GM21390 (cell line): ENCODE data around the gene ZNF620.
"Not testable (repeated sequence)": the region's sequence is repeated elsewhere in the genome, so short reads cannot be mapped to it uniquely, and the experiment has no call there.

ENCODE experiments used
- ATAC-seq: cut with Tn5 transposase; IDR thresholded peaks from one replicate; pipeline ENCODE4 v1.9.1; 2021; ENCODE audit not compliant: unreplicated experiment

ZNF620 gene

GRCh38 chr3:40499952-40500351, 5.9 kb upstream of the ZNF620 start:
- no peak for ATAC-seq

- ATAC-seq: no peak
Observed at GRCh38 chr3:40502034-40502433, 3.8 kb upstream of the ZNF620 start.

GRCh38 chr3:40504636-40505430, 1.0 kb upstream of the ZNF620 start:
- ATAC-seq: no peak

GRCh38 chr3:40511031-40511718, 5.3 kb downstream of the ZNF620 start:
- no peak for ATAC-seq

GRCh38 chr3:40516201-40516600, 10.4 kb downstream of the ZNF620 start:
- no peak for ATAC-seq

GRCh38 chr3:40518067-40518466, 12.2 kb downstream of the ZNF620 start:
- ATAC-seq: no peak

GRCh38 chr3:40518848-40519247, 13.0 kb downstream of the ZNF620 start:
- ATAC-seq: no peak

GRCh38 chr3:40521254-40521653, 15.4 kb downstream of the ZNF620 start:
- no peak for ATAC-seq

- ATAC-seq: no peak
Observed at GRCh38 chr3:40523781-40524180, 17.9 kb downstream of the ZNF620 start.

GRCh38 chr3:40524222-40524567, 18.4 kb downstream of the ZNF620 start:
- ATAC-seq: peak; percentile 10

GRCh38 chr3:40524568-40525285, 18.9 kb downstream of the ZNF620 start, which contains the start of gene ZNF621:
Gene ZNF621, plus strand, starts transcription at chr3:40524960. Its CDS starts 881 bp downstream, at chr3:40525841.
- ATAC-seq: peak; percentile 98

GRCh38 chr3:40528426-40528825, 22.6 kb downstream of the ZNF620 start:
- no peak for ATAC-seq

- ATAC-seq: no peak
Observed at GRCh38 chr3:40532252-40532651, 26.4 kb downstream of the ZNF620 start.

GRCh38 chr3:40534283-40534682, 28.4 kb downstream of the ZNF620 start:
- no peak for ATAC-seq

- no peak for ATAC-seq
Observed at GRCh38 chr3:40546816-40547215, 41.0 kb downstream of the ZNF620 start.

GRCh38 chr3:40550167-40550566, 44.3 kb downstream of the ZNF620 start:
- ATAC-seq: no peak

- ATAC-seq: no peak
Observed at GRCh38 chr3:40557575-40558161, 51.8 kb downstream of the ZNF620 start.

- not testable (repeated sequence) for ATAC-seq
Observed at GRCh38 chr3:40562482-40562881, 56.6 kb downstream of the ZNF620 start.

- ATAC-seq: not testable (repeated sequence)
Observed at GRCh38 chr3:40565629-40566028, 59.8 kb downstream of the ZNF620 start.

- no peak for ATAC-seq
Observed at GRCh38 chr3:40566694-40567093, 60.9 kb downstream of the ZNF620 start.
